IMR-90 (cell line): ENCODE results near the gene FAF1. TPM values are rescaled to one million over a fixed set of nuclear protein-coding genes. Genes with fewer than 3 reads are reported as not detected.

Experiments
- ATAC-seq: fragments of 200-7000 bp; cut with Tn5 transposase; 2 replicates; pipeline ENCODE4 v1.9.1; 2020; ENCODE audit warnings: low read depth, mild to moderate bottlenecking, moderate library complexity
- BruUV-seq: library from RNA; stranded (reverse); fragments of 400-500 nt; replicated peaks from 2 replicates; lab custom pipeline; 2021; lab: Mats Ljungman, UMichigan
- CTCF ChIA-PET: fragments of 300-600 bp; formaldehyde crosslinking; extraction: SDS; loops from one replicate; lab custom pipeline; 2021; ENCODE audit warnings: antibody characterized with exemption; lab: Yijun Ruan, JAX
- POLR2A ChIA-PET: fragments of 300-600 bp; sonication (Branson Sonifier 250); formaldehyde crosslinking; loops from one replicate; lab custom pipeline; 2022; ENCODE audit warnings: antibody characterized with exemption; ENCODE audit not compliant: unreplicated experiment; lab: Charles Lee
- DNase-seq: peaks from one replicate; pipeline ENCODE4 v3.0.0; 2013
- H2AFZ ChIP-seq: replicated peaks from 2 replicates; pipeline ENCODE3; 2013; ENCODE audit warnings: low read length, mild to moderate bottlenecking; ENCODE audit not compliant: poor library complexity
- H2AK5ac ChIP-seq: 2 replicates; pipeline ENCODE4 v1.6.1; 2013; ENCODE audit warnings: low read depth, low read length, inconsistent platforms
- H2AK9ac ChIP-seq: replicated peaks from 2 replicates; pipeline ENCODE3; 2013; ENCODE audit warnings: mild to moderate bottlenecking, low read depth, low read length, moderate library complexity; ENCODE audit not compliant: poor library complexity
- H2BK120ac ChIP-seq: 2 replicates; pipeline ENCODE4 v1.6.1; 2013; ENCODE audit warnings: low read depth, low read length, inconsistent platforms
- H2BK15ac ChIP-seq: 3 replicates; pipeline ENCODE4 v1.6.1; 2013; ENCODE audit warnings: low read depth, low read length, inconsistent platforms
- H2BK20ac ChIP-seq: 2 replicates; pipeline ENCODE4 v1.6.1; 2013; ENCODE audit warnings: low read depth, mild to moderate bottlenecking, inconsistent platforms, low read length, moderate library complexity
- H2BK5ac ChIP-seq: 2 replicates; pipeline ENCODE4 v1.6.1; 2013; ENCODE audit warnings: mild to moderate bottlenecking, low read depth, low read length, inconsistent platforms; ENCODE audit not compliant: poor library complexity, severe bottlenecking
- H3K14ac ChIP-seq: replicated peaks from 2 replicates; pipeline ENCODE4 v1.6.1; 2013; ENCODE audit warnings: low read depth, low read length, inconsistent platforms
- H3K18ac ChIP-seq: 2 replicates; pipeline ENCODE4 v1.6.1; 2013; ENCODE audit warnings: low read depth, low read length, control low read depth
- H3K23ac ChIP-seq: 2 replicates; pipeline ENCODE4 v1.6.1; 2013; ENCODE audit warnings: low read depth, low read length, inconsistent platforms
- H3K27ac ChIP-seq: 2 replicates; pipeline ENCODE4 v1.5.1; 2013; ENCODE audit warnings: mild to moderate bottlenecking, control low read depth, low read length; ENCODE audit not compliant: insufficient read depth
- H3K27me3 ChIP-seq: 2 replicates; pipeline ENCODE4 v1.6.1; 2013; ENCODE audit warnings: low read length; ENCODE audit not compliant: control insufficient read depth, insufficient read depth
- H3K36me3 ChIP-seq: 2 replicates; pipeline ENCODE4 v1.6.1; 2013; ENCODE audit warnings: low read length, mixed read lengths; ENCODE audit not compliant: control insufficient read depth, insufficient read depth
- H3K4ac ChIP-seq: 2 replicates; pipeline ENCODE4 v1.6.1; 2013; ENCODE audit warnings: low read depth, low read length, inconsistent platforms
- H3K4me1 ChIP-seq: 2 replicates; pipeline ENCODE4 v1.6.1; 2013; ENCODE audit warnings: low read length, mixed read lengths; ENCODE audit not compliant: control insufficient read depth, insufficient read depth
- H3K4me2 ChIP-seq: 2 replicates; pipeline ENCODE4 v1.6.1; 2013; ENCODE audit warnings: low read depth, mild to moderate bottlenecking, control low read depth, low read length, moderate library complexity
- H3K4me3 ChIP-seq: 2 replicates; pipeline ENCODE4 v1.5.1; 2013; ENCODE audit warnings: low read depth, mild to moderate bottlenecking, control low read depth, low read length, moderate library complexity; ENCODE audit not compliant: insufficient read depth
- H3K56ac ChIP-seq: 2 replicates; pipeline ENCODE4 v1.6.1; 2013; ENCODE audit warnings: low read length, inconsistent platforms; ENCODE audit not compliant: insufficient read depth; ENCODE audit errors: extremely low read depth
- H3K79me1 ChIP-seq, 2 experiments: 2 replicates each; pipeline ENCODE4 v1.6.1; 2013; ENCODE audit warnings: low read length in 2 of 2, inconsistent platforms in 1 of 2, low read depth in 1 of 2
- H3K9ac ChIP-seq: 2 replicates; pipeline ENCODE4 v1.6.1; 2013; ENCODE audit warnings: low read depth, low read length, control low read depth
- H3K9me1 ChIP-seq: 2 replicates; pipeline ENCODE4 v1.6.1; 2013; ENCODE audit warnings: low read length, inconsistent platforms; ENCODE audit not compliant: insufficient read depth
- H3K9me3 ChIP-seq: 2 replicates; pipeline ENCODE4 v1.6.1; 2013; ENCODE audit warnings: low read length; ENCODE audit not compliant: control insufficient read depth, insufficient read depth
- H4K20me1 ChIP-seq: 2 replicates; pipeline ENCODE4 v1.6.1; 2013; ENCODE audit warnings: low read length, inconsistent platforms; ENCODE audit not compliant: insufficient read depth
- H4K5ac ChIP-seq: 2 replicates; pipeline ENCODE4 v1.6.1; 2013; ENCODE audit warnings: mild to moderate bottlenecking, low read depth, low read length, control low read depth
- H4K8ac ChIP-seq, 2 experiments: 2 replicates each; pipeline ENCODE4 v1.6.1; 2013; ENCODE audit warnings: low read depth in 2 of 2, low read length in 2 of 2, control low read depth in 1 of 2, inconsistent platforms in 1 of 2
- H4K91ac ChIP-seq: 2 replicates; pipeline ENCODE4 v1.6.1; 2013; ENCODE audit warnings: low read depth, low read length, inconsistent platforms; ENCODE audit not compliant: insufficient read depth
- BHLHE40 ChIP-seq: fragments of 150-350 bp; IDR thresholded peaks from 2 replicates; pipeline ENCODE4 v1.6.1; 2016; ENCODE audit warnings: mild to moderate bottlenecking, low read depth, low read length
- CEBPB ChIP-seq: IDR thresholded peaks from 2 replicates; pipeline ENCODE4 v1.6.1; 2012; ENCODE audit warnings: low read depth, low read length, improper control_type of control experiment
- CHD1 ChIP-seq: IDR thresholded peaks from 2 replicates; pipeline ENCODE4 v1.6.1; 2012; ENCODE audit warnings: low read depth, low read length, improper control_type of control experiment
- CTCF ChIP-seq: conservative IDR thresholded peaks from 2 replicates; pipeline ENCODE4 v1.5.1; 2012; ENCODE audit warnings: mild to moderate bottlenecking, low read depth, low read length, improper control_type of control experiment
- ELK1 ChIP-seq: fragments of 150-350 bp; IDR thresholded peaks from 2 replicates; pipeline ENCODE4 v1.6.1; 2016; ENCODE audit warnings: low read depth, mild to moderate bottlenecking, low read length, moderate library complexity, borderline replicate concordance
- FOS ChIP-seq: fragments of 150-350 bp; IDR thresholded peaks from 2 replicates; pipeline ENCODE4 v1.6.1; 2016; ENCODE audit warnings: low read depth, low read length
- MAFK ChIP-seq: IDR thresholded peaks from 2 replicates; pipeline ENCODE4 v1.6.1; 2012; ENCODE audit warnings: low read depth, low read length, improper control_type of control experiment
- MAZ ChIP-seq: IDR thresholded peaks from 2 replicates; pipeline ENCODE4 v1.6.1; 2012; ENCODE audit warnings: low read depth, mild to moderate bottlenecking, low read length, improper control_type of control experiment, moderate library complexity, borderline replicate concordance
- MXI1 ChIP-seq: IDR thresholded peaks from 2 replicates; pipeline ENCODE4 v1.6.1; 2012; ENCODE audit warnings: low read depth, mild to moderate bottlenecking, low read length, moderate library complexity, borderline replicate concordance
- POLR2A ChIP-seq: IDR thresholded peaks from 2 replicates; pipeline ENCODE4 v1.6.1; 2012; ENCODE audit warnings: mild to moderate bottlenecking, low read depth, low read length
- RAD21 ChIP-seq: IDR thresholded peaks from 2 replicates; pipeline ENCODE4 v1.6.1; 2012; ENCODE audit warnings: low read length, improper control_type of control experiment
- RCOR1 ChIP-seq: IDR thresholded peaks from 2 replicates; pipeline ENCODE4 v1.6.1; 2012; ENCODE audit warnings: mild to moderate bottlenecking, low read length, improper control_type of control experiment; ENCODE audit not compliant: insufficient replicate concordance
- RFX5 ChIP-seq: IDR thresholded peaks from 2 replicates; pipeline ENCODE4 v1.8.0; 2012; ENCODE audit warnings: low read depth, mild to moderate bottlenecking, low read length, moderate library complexity
- SMC3 ChIP-seq: fragments of 150-350 bp; IDR thresholded peaks from 2 replicates; pipeline ENCODE4 v1.6.1; 2016; ENCODE audit warnings: low read depth, mild to moderate bottlenecking, antibody characterized with exemption, low read length, moderate library complexity
- WGBS, 2 experiments: methylation state at CpG; one replicate each; pipeline versions ENCODE4 v1.1.5 to v1.1.7; 2013; ENCODE audit warnings: missing lambda C conversion rate in 2 of 2; ENCODE audit not compliant: insufficient read length in 1 of 2; ENCODE audit errors: extremely low coverage in 2 of 2; 5-methylcytosine and 5-hydroxymethylcytosine counted together
- dilution Hi-C: fragments of 300-500 bp; cut with HindIII; formaldehyde crosslinking; loops from one replicate; pipeline ENCODE4 v1.14.3; 2018; ENCODE audit warnings: low sequenced_read_pairs; ENCODE audit not compliant: unreplicated experiment
- in situ Hi-C: fragments of 300-500 bp; cut with MboI; formaldehyde crosslinking; loops from 3 replicates; pipeline ENCODE4 v1.14.3; 2019; ENCODE audit warnings: low sequenced_read_pairs, inconsistent platforms, mixed read lengths
- intact Hi-C: fragments of 100-400 bp; cut with micrococcal nuclease; formaldehyde crosslinking; loops from 2 replicates; pipeline ENCODE4 v1.10.0; 2022
- polyA plus RNA-seq, 3 experiments: library from polyadenylated mRNA; depleted of rRNA; stranded (reverse); fragments of >200 nt; gene quantifications; 2 replicates each; pipeline ENCODE4 v1.2.3, GENCODE V29; 2012; ENCODE audit warnings: low replicate concordance in 1 of 3
- total RNA-seq: library from RNA; depleted of rRNA; stranded (reverse); fragments of >200 nt; gene quantifications from 2 replicates; pipeline ENCODE4 v1.2.3, GENCODE V29; 2012
- TF ChIP-seq, protein P1 (sequence below): fragments of 150-350 bp; IDR thresholded peaks from 2 replicates; pipeline ENCODE4 v1.6.1; 2017; ENCODE audit warnings: mild to moderate bottlenecking, antibody characterized with exemption, low read length, low read depth

The FAF1 gene
- total and polyA plus RNA-seq, 2 of the 4 experiments (the other 2 are of a cell fraction): 18.8 to 72.9 TPM

GRCh38 chr1:50416553-50417453 is 543.3 kb downstream of the FAF1 start:
- Histone ChIP-seq H3K4me2 (peak overlapping the region; percentile 31; the same call in 1 of the 2 replicates), H3K14ac (no peak overlapping the region), H2AFZ (peak overlapping the region; percentile 27), H3K23ac (no peak overlapping the region), H3K9me1 (no peaks in the 10 kb centered on the region), H4K20me1 (no peaks in the 10 kb centered on the region), H3K9ac (no peak overlapping the region), H2BK20ac (no peak overlapping the region), H3K36me3 (no peaks in the 10 kb centered on the region), H2BK120ac (no peak overlapping the region), H2BK5ac (no peak overlapping the region), H4K5ac (no peak overlapping the region), H3K79me1 (no peaks in the 10 kb centered on the region), H3K56ac (no peak overlapping the region), H2BK15ac (no peak overlapping the region), H4K91ac (no peak overlapping the region), H3K18ac (no peak overlapping the region), H4K8ac (no peak overlapping the region), H3K27ac (no peak overlapping the region), H2AK5ac (no peak overlapping the region), H3K4me3 (no peak overlapping the region), H3K27me3 (peaks cover 89% of the 10 kb centered on the region), H3K4me1 (peaks cover 2% of the 10 kb centered on the region; the same call in 1 of the 2 replicates), H2AK9ac (no peak overlapping the region), H3K4ac (no peak overlapping the region), H3K9me3 (peaks cover 3% of the 10 kb centered on the region; the same call in 1 of the 2 replicates)
- no peak for ATAC-seq
- DNase-seq: no peak
- in situ Hi-C loops (no loop called here), dilution Hi-C loops (no loop called here), intact Hi-C loops (no loop called here)
- ChIA-PET POLR2A (no interaction called here), CTCF (no interaction called here)
- WGBS, 2 experiments: 2% methylated on average over 17 of the region's 46 CpGs; no CpG with 5 or more reads in 1 of the 2 experiments
- no TSS peak for BruUV-seq
- TF ChIP-seq MXI1: no peak
- TF ChIP-seq CHD1: no peak
- TF ChIP-seq RCOR1: no peak
- TF ChIP-seq MAFK: no peak
- no peak for TF ChIP-seq BHLHE40
- TF ChIP-seq ELK1: no peak
- TF ChIP-seq RFX5: no peak
- TF ChIP-seq FOS: no peak
- TF ChIP-seq POLR2A: no peak
- no peak for TF ChIP-seq SMC3
- TF ChIP-seq RAD21: no peak
- TF ChIP-seq CEBPB: no peak
- no peak for TF ChIP-seq MAZ
- TF ChIP-seq, protein P1, sequence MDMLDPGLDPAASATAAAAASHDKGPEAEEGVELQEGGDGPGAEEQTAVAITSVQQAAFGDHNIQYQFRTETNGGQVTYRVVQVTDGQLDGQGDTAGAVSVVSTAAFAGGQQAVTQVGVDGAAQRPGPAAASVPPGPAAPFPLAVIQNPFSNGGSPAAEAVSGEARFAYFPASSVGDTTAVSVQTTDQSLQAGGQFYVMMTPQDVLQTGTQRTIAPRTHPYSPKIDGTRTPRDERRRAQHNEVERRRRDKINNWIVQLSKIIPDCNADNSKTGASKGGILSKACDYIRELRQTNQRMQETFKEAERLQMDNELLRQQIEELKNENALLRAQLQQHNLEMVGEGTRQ: no peak
- no peak for TF ChIP-seq CTCF
